ENCODE measurements around the gene KCNK17.
"Not testable (repeated sequence)": the region's sequence is repeated elsewhere in the genome, so short reads cannot be mapped to it uniquely, and the experiment has no call there.

KCNK17 gene

GRCh38 chr6:39295611-39296011, 18.6 kb downstream of the KCNK17 start:
- no peak for DNase-seq (ENCODE audit: extremely low spot score)
- TF ChIP-seq ARNT (IDR thresholded peaks at IDR 0.05) = no peak
- TF ChIP-seq CTBP1 (IDR thresholded peaks at IDR 0.05; ENCODE audit: borderline replicate concordance) = no peak
- no peak for TF ChIP-seq ELF4 (IDR thresholded peaks at IDR 0.05)
- TF ChIP-seq BHLHE40 (IDR thresholded peaks at IDR 0.05; ENCODE audit: borderline replicate concordance) = no peak
- no peak for TF ChIP-seq L3MBTL2 (conservative IDR thresholded peaks at IDR 0.05)
- no peak for TF ChIP-seq FOXM1 (IDR thresholded peaks at IDR 0.05; ENCODE audit: borderline replicate concordance)
- no peak for TF ChIP-seq TARDBP (IDR thresholded peaks at IDR 0.05)
- TF ChIP-seq PKNOX1 (IDR thresholded peaks at IDR 0.05) = no peak
- TF ChIP-seq NFRKB (IDR thresholded peaks at IDR 0.05) = no peak
- TF ChIP-seq SUZ12 (IDR thresholded peaks at IDR 0.05) = no peak
- TF ChIP-seq FOXK2 (IDR thresholded peaks at IDR 0.05) = no peak
- no peak for TF ChIP-seq SP1 (IDR thresholded peaks at IDR 0.05)
- no peak for TF ChIP-seq ZNF384 (IDR thresholded peaks at IDR 0.05)
- POLR2A ChIA-PET = no interaction called here
- CTCF ChIA-PET = interaction anchor here (0.5 kb wide), 1 partner anchor 157 kb away, joined by 3 read pairs; no protein-coding TSS in a partner anchor

DNA sequence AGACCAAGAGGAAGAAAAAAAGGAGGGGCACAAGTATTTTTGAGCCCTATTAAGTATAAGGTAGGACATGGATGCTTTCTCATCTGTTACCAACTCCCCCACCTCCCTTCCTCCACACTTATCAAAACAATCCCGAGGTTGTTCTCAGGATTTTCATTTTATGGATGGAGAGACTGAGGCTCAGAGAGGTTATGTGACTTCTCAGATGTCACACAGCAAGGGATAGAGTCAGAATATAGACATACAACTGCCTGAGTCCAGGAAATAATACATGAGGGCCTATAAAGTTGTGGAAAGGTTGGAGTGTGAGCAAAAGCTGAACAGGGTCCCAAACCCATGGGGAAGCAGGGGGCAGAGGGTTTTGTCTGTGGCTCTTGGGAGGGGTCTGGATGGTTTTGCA, 19.3 kb downstream of the KCNK17 start:
- ChIA-PET CTCF (no interaction called here), POLR2A (no interaction called here)
- DNase-seq (ENCODE audit: extremely low spot score) = no peak
- no peak for TF ChIP-seq L3MBTL2 (conservative IDR thresholded peaks at IDR 0.05)

GRCh38 chr6:39294133-39294532, 20.1 kb downstream of the KCNK17 start:
- ChIA-PET POLR2A (no interaction called here), CTCF (no interaction called here)
- no peak for DNase-seq (ENCODE audit: extremely low spot score)
- no peak for TF ChIP-seq NFRKB (IDR thresholded peaks at IDR 0.05)

- CTCF ChIA-PET = no interaction called here
- POLR2A ChIA-PET = no interaction called here
- no peak for DNase-seq (ENCODE audit: extremely low spot score)
- no peak for TF ChIP-seq BHLHE40 (IDR thresholded peaks at IDR 0.05; ENCODE audit: borderline replicate concordance)
- TF ChIP-seq HDGF (IDR thresholded peaks at IDR 0.05; ENCODE audit: borderline replicate concordance) = no peak
- no peak for TF ChIP-seq TARDBP (IDR thresholded peaks at IDR 0.05)
- no peak for TF ChIP-seq ARNT (IDR thresholded peaks at IDR 0.05)
Measured at GRCh38 chr6:39292637-39293036, 21.6 kb downstream of the KCNK17 start.

GRCh38 chr6:39289490-39289889, 24.7 kb downstream of the KCNK17 start:
- ChIA-PET POLR2A (no interaction called here), CTCF (interaction anchor here (0.6 kb wide), 1 partner anchor 124 kb away, joined by 3 read pairs; no protein-coding TSS in a partner anchor)
- no peak for TF ChIP-seq CTBP1 (IDR thresholded peaks at IDR 0.05; ENCODE audit: borderline replicate concordance)
- TF ChIP-seq L3MBTL2 (conservative IDR thresholded peaks at IDR 0.05) = no peak
- TF ChIP-seq BHLHE40 (IDR thresholded peaks at IDR 0.05; ENCODE audit: borderline replicate concordance) = no peak
- no peak for TF ChIP-seq ELF4 (IDR thresholded peaks at IDR 0.05)
- no peak for TF ChIP-seq SP1 (IDR thresholded peaks at IDR 0.05)
- TF ChIP-seq ZNF384 (IDR thresholded peaks at IDR 0.05) = no peak
- TF ChIP-seq FOXK2 (IDR thresholded peaks at IDR 0.05) = no peak
- no peak for DNase-seq (ENCODE audit: extremely low spot score)

GRCh38 chr6:39287601-39288000, 26.6 kb downstream of the KCNK17 start:
- POLR2A ChIA-PET = no interaction called here
- DNase-seq (ENCODE audit: extremely low spot score) = no peak
- TF ChIP-seq ELF4 (IDR thresholded peaks at IDR 0.05) = no peak
- TF ChIP-seq CTBP1 (IDR thresholded peaks at IDR 0.05; ENCODE audit: borderline replicate concordance) = no peak
- TF ChIP-seq NFRKB (IDR thresholded peaks at IDR 0.05) = no peak
- no peak for TF ChIP-seq ARNT (IDR thresholded peaks at IDR 0.05)
- no peak for TF ChIP-seq ZNF384 (IDR thresholded peaks at IDR 0.05)
- TF ChIP-seq PKNOX1 (IDR thresholded peaks at IDR 0.05) = no peak
- TF ChIP-seq L3MBTL2 (conservative IDR thresholded peaks at IDR 0.05) = no peak
- no peak for TF ChIP-seq LEF1 (IDR thresholded peaks at IDR 0.05; ENCODE audit: borderline replicate concordance)
- TF ChIP-seq TARDBP (IDR thresholded peaks at IDR 0.05) = no peak
- TF ChIP-seq FOXA1 (IDR thresholded peaks at IDR 0.05) = no peak
- CTCF ChIA-PET = interaction anchor here (0.6 kb wide), 1 partner anchor 278 kb away, joined by 3 read pairs; no protein-coding TSS in a partner anchor

- CTCF ChIA-PET = interaction anchor here (0.6 to 1.3 kb wide), 3 partner anchors 24 to 1787 kb away, joined by 3 to 5 read pairs (median 3); partner anchors contain the start of gene CCDC167
- POLR2A ChIA-PET; DNase-seq (ENCODE audit: extremely low spot score): not testable (repeated sequence)
Measured at GRCh38 chr6:39286596-39286995, 27.6 kb downstream of the KCNK17 start.

GRCh38 chr6:39282774-39283173, 31.4 kb downstream of the KCNK17 start:
- ChIA-PET POLR2A (no interaction called here), CTCF (interaction anchor here (1.2 kb wide), 1 partner anchor 20 kb away, joined by 8 read pairs; no protein-coding TSS in a partner anchor)
- no peak for DNase-seq (ENCODE audit: extremely low spot score)
- no peak for TF ChIP-seq CTBP1 (IDR thresholded peaks at IDR 0.05; ENCODE audit: borderline replicate concordance)
